GM12872 (cell line): ENCODE measurements around the gene RAB40A.

ENCODE experiments used
- TF ChIP-seq, protein P1 (sequence below): IDR thresholded peaks from 3 replicates; pipeline ENCODE4 v1.5.1; 2011; ENCODE audit warnings: low read depth, mild to moderate bottlenecking, low read length, moderate library complexity; ENCODE audit not compliant: insufficient read depth

The RAB40A gene

DNA sequence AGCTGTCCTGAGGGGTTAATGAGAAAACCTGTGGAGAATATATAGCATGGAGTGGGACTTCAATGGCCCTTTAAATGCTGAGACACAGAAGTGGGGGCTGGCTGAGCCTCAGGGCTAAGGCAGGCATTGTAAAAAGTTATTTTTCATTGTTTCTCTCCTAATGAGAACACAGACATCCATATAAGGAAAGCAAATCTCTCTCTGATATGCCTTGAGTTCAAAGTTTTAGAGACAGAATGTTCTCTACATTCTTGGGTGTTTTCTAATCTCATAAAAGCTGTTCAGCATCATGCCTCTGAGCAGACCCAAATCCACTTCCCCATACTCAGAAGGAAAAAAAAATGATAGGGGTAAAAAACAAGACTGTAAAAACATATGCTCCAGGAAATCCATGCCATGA lies 16.8 kb upstream of the RAB40A start:
- TF ChIP-seq, protein P1, sequence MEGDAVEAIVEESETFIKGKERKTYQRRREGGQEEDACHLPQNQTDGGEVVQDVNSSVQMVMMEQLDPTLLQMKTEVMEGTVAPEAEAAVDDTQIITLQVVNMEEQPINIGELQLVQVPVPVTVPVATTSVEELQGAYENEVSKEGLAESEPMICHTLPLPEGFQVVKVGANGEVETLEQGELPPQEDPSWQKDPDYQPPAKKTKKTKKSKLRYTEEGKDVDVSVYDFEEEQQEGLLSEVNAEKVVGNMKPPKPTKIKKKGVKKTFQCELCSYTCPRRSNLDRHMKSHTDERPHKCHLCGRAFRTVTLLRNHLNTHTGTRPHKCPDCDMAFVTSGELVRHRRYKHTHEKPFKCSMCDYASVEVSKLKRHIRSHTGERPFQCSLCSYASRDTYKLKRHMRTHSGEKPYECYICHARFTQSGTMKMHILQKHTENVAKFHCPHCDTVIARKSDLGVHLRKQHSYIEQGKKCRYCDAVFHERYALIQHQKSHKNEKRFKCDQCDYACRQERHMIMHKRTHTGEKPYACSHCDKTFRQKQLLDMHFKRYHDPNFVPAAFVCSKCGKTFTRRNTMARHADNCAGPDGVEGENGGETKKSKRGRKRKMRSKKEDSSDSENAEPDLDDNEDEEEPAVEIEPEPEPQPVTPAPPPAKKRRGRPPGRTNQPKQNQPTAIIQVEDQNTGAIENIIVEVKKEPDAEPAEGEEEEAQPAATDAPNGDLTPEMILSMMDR: no peak

DNA sequence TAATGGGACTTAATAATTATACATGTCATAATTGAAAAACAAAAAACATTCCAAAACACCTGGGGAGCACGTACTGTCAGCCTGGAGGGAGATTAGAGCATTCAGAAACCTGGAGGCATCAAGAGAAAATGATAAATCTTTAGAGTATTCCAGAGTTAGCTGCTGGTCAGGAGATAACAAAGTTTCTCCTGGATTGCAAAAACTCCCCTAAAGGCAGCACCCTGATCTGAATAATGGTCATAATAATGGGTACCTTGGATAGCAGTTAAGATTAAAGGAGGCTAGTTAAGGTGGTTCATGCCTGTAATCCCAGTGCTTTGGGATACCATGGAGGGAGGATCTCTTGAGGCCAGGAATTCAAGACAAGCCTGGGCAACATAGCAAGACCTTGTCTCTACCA lies 15.9 kb upstream of the RAB40A start:
- TF ChIP-seq, protein P1: no peak

DNA sequence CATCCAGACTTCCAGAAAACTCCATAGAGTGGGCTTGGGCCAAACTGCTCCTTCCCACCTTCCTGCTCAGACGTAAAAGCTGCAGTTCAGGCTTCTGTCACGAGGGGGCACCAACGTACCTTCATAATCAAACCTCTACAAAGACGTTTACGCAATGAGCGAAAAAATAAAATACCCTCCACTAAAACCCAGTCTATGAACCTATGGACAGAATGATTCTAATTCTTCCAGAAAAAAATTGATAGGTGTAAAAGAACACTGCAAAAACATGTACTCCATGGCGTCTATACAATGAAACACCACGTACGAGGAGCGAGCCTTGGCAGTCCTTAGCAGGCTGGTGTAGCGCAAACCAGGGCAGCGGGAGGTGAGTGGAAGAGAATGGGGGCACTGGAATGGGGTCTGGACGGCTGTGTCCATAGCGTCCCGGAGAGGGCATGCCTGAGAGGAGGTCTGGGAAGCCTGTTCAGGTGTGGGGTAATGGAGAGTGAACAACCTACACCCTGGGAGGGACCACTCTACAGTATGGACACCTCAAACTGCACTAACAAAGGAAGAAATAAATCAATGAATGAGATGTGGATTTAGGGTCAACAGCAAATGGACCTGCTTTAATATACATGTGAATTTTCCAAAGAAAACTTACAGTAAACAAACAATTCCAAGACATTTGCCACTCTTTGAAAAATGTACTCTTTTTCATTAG lies 14.4 kb upstream of the RAB40A start:
- TF ChIP-seq, protein P1: peak; percentile 72

DNA sequence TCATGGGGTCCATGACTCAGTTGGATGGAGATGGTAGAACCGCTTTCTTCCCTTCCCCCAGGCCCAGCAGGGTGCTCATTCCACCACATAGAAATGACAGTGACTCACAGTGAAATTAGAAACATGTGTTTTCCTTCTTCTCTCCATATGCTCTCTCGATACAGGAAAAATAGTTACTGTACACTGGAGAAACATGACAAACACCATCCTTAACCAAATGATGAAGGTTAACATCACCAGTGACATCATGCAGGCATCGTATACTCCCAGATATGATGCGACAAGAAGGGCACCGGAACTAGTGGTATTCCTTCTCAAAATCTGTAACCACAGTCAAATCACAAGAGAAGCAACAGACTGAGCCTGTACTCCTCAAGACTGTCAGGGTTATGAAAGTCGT lies 11.7 kb upstream of the RAB40A start:
- TF ChIP-seq, protein P1: no peak

DNA sequence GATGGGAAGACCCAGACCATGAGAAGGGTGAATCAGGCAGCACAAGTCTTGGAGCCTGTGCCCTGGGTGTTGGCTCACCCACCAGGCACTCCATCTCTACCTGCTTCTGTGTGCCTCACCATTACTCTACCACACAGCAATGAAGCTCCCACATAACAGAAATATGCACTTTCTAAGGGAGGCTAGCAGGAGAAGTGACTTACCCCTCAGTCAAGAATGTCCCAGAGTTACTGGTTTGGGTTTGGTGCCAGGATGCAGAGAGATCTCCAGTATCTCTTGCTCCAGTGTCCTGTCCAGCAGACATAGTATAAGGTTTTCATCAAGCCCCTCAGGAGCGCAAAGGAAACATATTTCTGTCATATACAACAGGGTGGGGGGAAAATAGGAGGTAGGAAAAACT lies 11.3 kb upstream of the RAB40A start:
- TF ChIP-seq, protein P1: no peak

DNA sequence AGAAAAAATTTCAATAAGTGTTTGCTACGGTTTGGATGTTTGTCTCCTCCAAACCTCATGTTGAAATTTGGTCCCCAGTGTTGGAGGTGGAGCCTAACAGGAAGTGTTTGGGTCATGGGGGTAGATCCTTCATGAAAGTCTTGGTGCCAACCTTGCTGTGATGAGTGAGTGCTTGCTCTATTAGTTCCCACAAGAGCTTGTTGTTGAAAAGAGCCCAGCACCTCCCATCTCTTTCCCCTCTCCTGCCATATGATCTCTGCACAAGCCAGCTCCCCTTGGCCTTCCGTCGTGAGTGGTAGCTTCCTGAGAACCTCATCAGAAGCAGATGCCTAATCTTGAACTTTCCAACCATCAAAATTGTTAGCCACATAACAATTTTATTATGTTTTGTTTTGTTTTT lies 10.3 kb upstream of the RAB40A start:
- TF ChIP-seq, protein P1: no peak

DNA sequence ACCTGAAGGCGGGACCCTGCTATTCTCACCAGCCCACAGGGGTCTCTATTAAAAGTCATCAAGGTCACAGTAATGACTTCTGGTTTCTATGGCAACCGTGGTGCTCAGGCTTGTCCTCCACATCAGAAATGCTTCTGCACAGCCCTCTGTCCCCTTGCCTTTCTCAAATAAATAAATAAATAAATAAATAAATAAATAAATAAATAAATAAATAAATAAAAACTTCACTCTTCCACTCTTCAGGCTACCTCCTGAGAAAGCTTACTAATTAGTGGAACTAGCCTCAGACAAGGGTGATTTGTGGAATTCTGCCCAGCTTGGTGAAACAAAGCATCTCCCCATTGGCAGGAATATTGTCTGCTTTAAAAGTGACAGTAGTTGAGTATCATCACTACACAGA lies 5.5 kb upstream of the RAB40A start:
- TF ChIP-seq, protein P1: no peak

DNA sequence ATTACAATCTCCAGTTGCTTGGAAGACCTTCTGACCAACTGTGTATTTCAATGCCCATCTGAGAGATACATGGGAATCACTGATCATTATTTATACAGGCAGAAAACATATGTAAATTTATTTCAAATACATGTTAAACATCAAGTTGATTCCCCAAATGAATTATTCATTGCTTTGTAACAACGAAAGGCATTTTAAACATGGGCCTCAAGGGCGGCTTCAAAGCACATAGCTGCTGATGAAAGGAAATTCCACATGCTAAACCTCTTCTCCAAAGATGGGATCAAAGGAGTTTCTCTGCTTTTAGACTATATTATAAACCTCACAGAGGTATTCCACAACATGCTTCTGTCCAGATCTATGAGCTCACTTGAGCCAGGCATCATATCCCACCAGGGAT lies 4.3 kb upstream of the RAB40A start:
- TF ChIP-seq, protein P1: no peak
